Thoracic aorta (tissue), 2 donors: ENCODE measurements around the gene C11orf68. TPM values are rescaled to one million over a fixed set of nuclear protein-coding genes. Genes with fewer than 3 reads are reported as not detected.

Experiments
- ATAC-seq: fragments of 150-250 bp; one replicate; pipeline ENCODE4 v1.8.0; 2017; ENCODE audit warnings: low read depth; ENCODE audit not compliant: insufficient number of reproducible peaks, low FRiP score
- DNase-seq: peaks from one replicate; pipeline ENCODE4 v3.0.0-alpha.2; 2020; ENCODE audit warnings: low spot score
- H3K27ac ChIP-seq, 2 donors: fragments of 200-600 bp; sonication (generic); 1 replicate in 1 of 2; 2 replicates in 1 of 2; pipeline ENCODE4 v1.5.1; 2016; ENCODE audit warnings: mild to moderate bottlenecking in 2 of 2, moderate library complexity in 2 of 2
- H3K27me3 ChIP-seq: fragments of 200-600 bp; sonication (generic); replicated peaks from 2 replicates; pipeline ENCODE4 v1.6.0; 2016; ENCODE audit warnings: mild to moderate bottlenecking; ENCODE audit not compliant: insufficient read depth
- H3K36me3 ChIP-seq: fragments of 200-600 bp; sonication (generic); one replicate; pipeline ENCODE4 v1.5.1; 2016
- H3K4me1 ChIP-seq, 2 donors: fragments of 200-600 bp; sonication (generic); 1 replicate in 1 of 2; 2 replicates in 1 of 2; pipeline versions ENCODE4 v1.5.1 to v1.6.0; 2016; ENCODE audit warnings: low read depth in 2 of 2, mild to moderate bottlenecking in 1 of 2; ENCODE audit not compliant: control insufficient read depth in 1 of 2
- H3K4me3 ChIP-seq: fragments of 200-600 bp; sonication (generic); 2 replicates; pipeline ENCODE4 v1.5.1; 2016; ENCODE audit warnings: mild to moderate bottlenecking
- H3K9me3 ChIP-seq: fragments of 200-600 bp; sonication (generic); 2 replicates; pipeline ENCODE4 v1.5.1; 2016
- total RNA-seq, 2 donors: library from RNA; depleted of rRNA; stranded (reverse); fragments of >200 nt; gene quantifications; one replicate each; pipeline versions ENCODE4 v1.1.0 to v1.2.3, GENCODE V29; 2016
- TF ChIP-seq, protein P1 (sequence below): fragments of 200-600 bp; sonication (generic); IDR thresholded peaks from one replicate; pipeline ENCODE4 v1.5.1; 2019; ENCODE audit warnings: antibody characterized with exemption

Gene C11orf68
- total RNA-seq, 2 donors from 2014 or later, result 16.3 to 27.9 TPM

- no peak overlapping the region for H3K4me3 ChIP-seq
- TF ChIP-seq, protein P1, sequence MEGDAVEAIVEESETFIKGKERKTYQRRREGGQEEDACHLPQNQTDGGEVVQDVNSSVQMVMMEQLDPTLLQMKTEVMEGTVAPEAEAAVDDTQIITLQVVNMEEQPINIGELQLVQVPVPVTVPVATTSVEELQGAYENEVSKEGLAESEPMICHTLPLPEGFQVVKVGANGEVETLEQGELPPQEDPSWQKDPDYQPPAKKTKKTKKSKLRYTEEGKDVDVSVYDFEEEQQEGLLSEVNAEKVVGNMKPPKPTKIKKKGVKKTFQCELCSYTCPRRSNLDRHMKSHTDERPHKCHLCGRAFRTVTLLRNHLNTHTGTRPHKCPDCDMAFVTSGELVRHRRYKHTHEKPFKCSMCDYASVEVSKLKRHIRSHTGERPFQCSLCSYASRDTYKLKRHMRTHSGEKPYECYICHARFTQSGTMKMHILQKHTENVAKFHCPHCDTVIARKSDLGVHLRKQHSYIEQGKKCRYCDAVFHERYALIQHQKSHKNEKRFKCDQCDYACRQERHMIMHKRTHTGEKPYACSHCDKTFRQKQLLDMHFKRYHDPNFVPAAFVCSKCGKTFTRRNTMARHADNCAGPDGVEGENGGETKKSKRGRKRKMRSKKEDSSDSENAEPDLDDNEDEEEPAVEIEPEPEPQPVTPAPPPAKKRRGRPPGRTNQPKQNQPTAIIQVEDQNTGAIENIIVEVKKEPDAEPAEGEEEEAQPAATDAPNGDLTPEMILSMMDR, result no peak
- no peaks in the 10 kb centered on the region for H3K27me3 ChIP-seq
- no peak overlapping the region for H3K27ac ChIP-seq
- no peak for DNase-seq
- H3K9me3 ChIP-seq, result no peaks in the 10 kb centered on the region
- H3K36me3 ChIP-seq, result peaks cover 3% of the 10 kb centered on the region
- peaks cover 19 to 21% of the 10 kb centered on the region in 2 donors for H3K4me1 ChIP-seq
- ATAC-seq, result no peak
These were observed 3.7 kb upstream of the C11orf68 start for GRCh38 chr11:65922565-65922964.

DNA sequence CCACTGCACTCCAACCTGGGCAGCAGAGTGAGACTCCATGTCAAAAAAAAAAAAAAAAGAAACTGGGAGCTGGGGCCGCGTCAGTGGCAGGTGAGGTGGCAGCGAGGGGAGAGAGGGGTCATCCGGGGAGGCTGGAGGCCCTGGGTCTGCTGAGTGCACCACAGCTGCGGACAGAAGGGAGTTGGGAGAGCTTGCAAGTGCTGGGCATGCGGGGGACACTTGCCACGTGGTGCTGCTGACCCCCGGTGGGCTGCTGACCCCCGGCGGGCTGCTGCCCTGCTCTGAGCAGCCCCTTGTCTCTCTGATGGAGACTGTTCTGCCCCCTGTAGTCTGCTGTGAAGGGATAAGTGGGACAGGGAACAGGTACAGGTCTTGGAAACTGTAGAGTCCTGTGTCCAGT lies 3.0 kb upstream of the C11orf68 start:
- Histone ChIP-seq H3K9me3 (no peaks in the 10 kb centered on the region), H3K4me1 (peaks cover 26 to 28% of the 10 kb centered on the region in 2 donors), H3K27ac (no peak overlapping the region), H3K27me3 (no peaks in the 10 kb centered on the region), H3K4me3 (no peak overlapping the region), H3K36me3 (peaks cover 3% of the 10 kb centered on the region)
- TF ChIP-seq, protein P1, result no peak
- no peak for DNase-seq
- no peak for ATAC-seq

GRCh38 chr11:65921033-65921555 lies 2.2 kb upstream of the C11orf68 start:
- H3K27ac ChIP-seq, result peak overlapping the region in 1 of 2 donors; percentile 1
- TF ChIP-seq, protein P1, result no peak
- peak overlapping the region; percentile 86 for H3K4me3 ChIP-seq
- peaks cover 34 to 35% of the 10 kb centered on the region in 2 donors for H3K4me1 ChIP-seq
- DNase-seq (no peak), ATAC-seq (no peak)
- H3K36me3 ChIP-seq, result peaks cover 3% of the 10 kb centered on the region
- H3K27me3 ChIP-seq, result no peaks in the 10 kb centered on the region
- H3K9me3 ChIP-seq, result no peaks in the 10 kb centered on the region

DNA sequence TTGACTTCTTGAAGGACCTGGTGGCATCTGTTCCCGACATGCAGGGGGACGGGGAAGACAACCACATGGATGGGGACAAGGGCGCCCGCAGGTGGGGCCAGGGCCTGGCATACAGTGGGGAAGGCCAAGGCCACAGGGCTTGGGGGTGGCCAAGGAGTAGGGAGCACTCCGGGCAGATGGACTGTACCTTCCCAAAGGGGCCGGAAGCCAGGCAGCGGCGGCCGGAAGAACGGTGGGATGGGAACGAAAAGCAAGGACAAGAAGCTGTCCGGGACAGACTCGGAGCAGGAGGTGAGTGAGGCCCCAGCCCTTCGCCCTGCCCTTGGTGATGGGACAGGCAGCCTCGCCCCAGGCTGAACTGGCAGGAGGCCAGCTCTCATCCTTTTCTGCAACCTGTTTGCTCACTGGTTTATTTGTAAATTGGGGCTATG lies 1.5 kb upstream of the C11orf68 start:
- ATAC-seq, result no peak
- no peaks in the 10 kb centered on the region for H3K27me3 ChIP-seq
- H3K27ac ChIP-seq, result peak overlapping the region in 1 of 2 donors; percentile 1
- no peaks in the 10 kb centered on the region for H3K9me3 ChIP-seq
- H3K4me3 ChIP-seq, result peak overlapping the region; percentile 86
- no peak for DNase-seq
- peaks cover 37 to 42% of the 10 kb centered on the region in 2 donors for H3K4me1 ChIP-seq
- TF ChIP-seq, protein P1, result no peak
- H3K36me3 ChIP-seq, result peaks cover 3% of the 10 kb centered on the region

DNA sequence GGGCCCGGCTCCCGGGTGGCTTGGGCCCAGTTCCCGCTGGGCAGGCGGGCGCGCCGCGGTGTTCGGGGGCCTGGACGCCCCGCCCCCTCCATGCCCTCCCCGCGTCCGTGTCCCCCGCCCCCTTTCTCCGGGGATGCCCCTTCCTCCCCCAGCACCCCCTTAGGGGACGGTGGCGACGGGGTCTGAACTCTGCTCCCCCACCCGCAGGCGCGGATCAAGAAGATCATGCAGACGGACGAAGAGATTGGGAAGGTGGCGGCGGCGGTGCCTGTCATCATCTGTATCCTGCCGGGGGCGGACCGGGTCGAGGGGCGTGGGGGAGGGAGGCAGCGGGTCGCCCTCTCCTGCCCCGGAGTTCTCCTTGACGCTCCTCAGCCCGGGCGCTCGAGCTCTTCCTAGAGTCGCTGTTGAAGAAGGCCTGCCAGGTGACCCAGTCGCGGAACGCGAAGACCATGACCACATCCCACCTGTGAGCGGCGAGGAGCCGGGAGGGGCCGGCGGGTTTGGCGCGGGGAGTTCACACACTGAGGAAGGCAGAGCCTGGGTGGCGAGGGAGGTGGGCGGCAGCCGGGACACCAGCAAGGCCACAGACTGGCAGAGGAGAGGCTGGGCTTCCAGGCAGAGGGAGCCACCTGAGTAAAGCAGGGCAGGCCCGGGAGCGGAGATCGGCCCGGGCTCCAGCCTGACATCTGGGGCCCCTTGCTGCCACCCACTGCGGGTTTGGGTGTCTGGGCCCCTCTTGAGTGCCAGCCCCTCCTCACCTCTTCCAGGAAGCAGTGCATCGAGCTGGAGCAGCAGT lies 910 bp upstream of the C11orf68 start:
- Histone ChIP-seq H3K27me3 (no peaks in the 10 kb centered on the region), H3K9me3 (no peaks in the 10 kb centered on the region), H3K4me3 (peak overlapping the region; percentile 86), H3K4me1 (peaks cover 43 to 48% of the 10 kb centered on the region in 2 donors), H3K27ac (peak overlapping the region; percentile 66 to 82), H3K36me3 (peaks cover 3% of the 10 kb centered on the region)
- no peak for DNase-seq
- ATAC-seq, result peak; percentile 16
- TF ChIP-seq, protein P1, result no peak
